ENCODE results near the gene ZFYVE21.

The ZFYVE21 gene

GRCh38 chr14:103712633-103713247 lies 2.9 kb upstream of the ZFYVE21 start:
- TF ChIP-seq CTCF (conservative IDR thresholded peaks at IDR 0.05; ENCODE audit: low read depth, low read length) = no peak
- no peak for DNase-seq (ENCODE audit: low read depth)
- H3K4me3 ChIP-seq (ENCODE audit: low read length) = no peak overlapping the region

GRCh38 chr14:103713304-103714062 lies 2.1 kb upstream of the ZFYVE21 start:
- no peak overlapping the region for H3K4me3 ChIP-seq (ENCODE audit: low read length)
- no peak for DNase-seq (ENCODE audit: low read depth)
- TF ChIP-seq CTCF (conservative IDR thresholded peaks at IDR 0.05; ENCODE audit: low read depth, low read length) = no peak

- no peak for TF ChIP-seq CTCF (conservative IDR thresholded peaks at IDR 0.05; ENCODE audit: low read depth, low read length)
- DNase-seq (ENCODE audit: low read depth) = no peak
- H3K4me3 ChIP-seq (ENCODE audit: low read length) = peak overlapping the region; percentile 37
Measured at GRCh38 chr14:103714063-103714724, 1.4 kb upstream of the ZFYVE21 start.

- TF ChIP-seq CTCF (conservative IDR thresholded peaks at IDR 0.05; ENCODE audit: low read depth, low read length) = no peak
- no peak for DNase-seq (ENCODE audit: low read depth)
- peak overlapping the region; percentile 64 for H3K4me3 ChIP-seq (ENCODE audit: low read length)
Measured at GRCh38 chr14:103716091-103716801, 636 bp downstream of the ZFYVE21 start.

GRCh38 chr14:103716899-103717411 lies 1.3 kb downstream of the ZFYVE21 start:
- H3K4me3 ChIP-seq (ENCODE audit: low read length) = peak overlapping the region; percentile 64
- TF ChIP-seq CTCF (conservative IDR thresholded peaks at IDR 0.05; ENCODE audit: low read depth, low read length) = no peak
- no peak for DNase-seq (ENCODE audit: low read depth)

GRCh38 chr14:103718572-103718971 lies 3.0 kb downstream of the ZFYVE21 start:
- DNase-seq (ENCODE audit: low read depth) = no peak
- no peak for TF ChIP-seq CTCF (conservative IDR thresholded peaks at IDR 0.05; ENCODE audit: low read depth, low read length)
- no peak overlapping the region for H3K4me3 ChIP-seq (ENCODE audit: low read length)
